RPMI7951 (cell line): ENCODE measurements around the gene CCDC102A. TPM values are rescaled to one million over a fixed set of nuclear protein-coding genes. Genes with fewer than 3 reads are reported as not detected.

Experiments used
- DNase-seq: peaks from one replicate; pipeline ENCODE4 v3.0.0-alpha.2; 2012; ENCODE audit warnings: low read depth
- total RNA-seq: library from RNA; depleted of rRNA; stranded (reverse); fragments of >200 nt; shearing (Covaris generic); gene quantifications from 2 replicates; pipeline ENCODE4 v1.2.3, GENCODE V29; 2014

Gene CCDC102A
- total RNA-seq, 1 experiment from 2014 or later, result 13.3 TPM

GRCh38 chr16:57479205-57479975 lies 57.0 kb downstream of the CCDC102A start:
- peak; percentile 80 for DNase-seq

- no peak for DNase-seq
Observed at GRCh38 chr16:57478396-57479204, 57.8 kb downstream of the CCDC102A start.

- no peak for DNase-seq
Observed at GRCh38 chr16:57477531-57478202, 58.7 kb downstream of the CCDC102A start.

- no peak for DNase-seq
Observed at GRCh38 chr16:57476546-57477410, 59.6 kb downstream of the CCDC102A start.

- no peak for DNase-seq
Observed at GRCh38 chr16:57475711-57476339, 60.5 kb downstream of the CCDC102A start.

GRCh38 chr16:57474671-57475661 lies 61.4 kb downstream of the CCDC102A start:
- DNase-seq, result no peak

GRCh38 chr16:57473906-57474305 lies 62.5 kb downstream of the CCDC102A start:
- DNase-seq, result no peak

- DNase-seq, result no peak
Observed at GRCh38 chr16:57473176-57473840, 63.1 kb downstream of the CCDC102A start.

GRCh38 chr16:57472665-57473060 lies 63.7 kb downstream of the CCDC102A start:
- DNase-seq, result no peak

GRCh38 chr16:57471852-57472664 lies 64.3 kb downstream of the CCDC102A start:
- no peak for DNase-seq

- DNase-seq, result no peak
Observed at GRCh38 chr16:57471209-57471608, 65.2 kb downstream of the CCDC102A start.

- no peak for DNase-seq
Observed at GRCh38 chr16:57470711-57471110, 65.7 kb downstream of the CCDC102A start.

GRCh38 chr16:57469917-57470470 lies 66.4 kb downstream of the CCDC102A start:
- DNase-seq, result no peak

- DNase-seq, result no peak
Observed at GRCh38 chr16:57469046-57469445, 67.3 kb downstream of the CCDC102A start.

- no peak for DNase-seq
Observed at GRCh38 chr16:57468346-57468745, 68.0 kb downstream of the CCDC102A start.

- DNase-seq, result no peak
Observed at GRCh38 chr16:57464523-57464922, 71.8 kb downstream of the CCDC102A start.

- DNase-seq, result no peak
Observed at GRCh38 chr16:57462978-57463362, 73.4 kb downstream of the CCDC102A start.
